SKM-1 (cell line): ENCODE results near the gene FIBP.

Experiments
- DNase-seq: peaks from one replicate; lab custom pipeline; 2025; ENCODE audit not compliant: unreplicated experiment; lab: John Stamatoyannopoulos, UW

FIBP gene

GRCh38 chr11:65871811-65872548 lies 16.3 kb downstream of the FIBP start:
- no peak for DNase-seq

DNA sequence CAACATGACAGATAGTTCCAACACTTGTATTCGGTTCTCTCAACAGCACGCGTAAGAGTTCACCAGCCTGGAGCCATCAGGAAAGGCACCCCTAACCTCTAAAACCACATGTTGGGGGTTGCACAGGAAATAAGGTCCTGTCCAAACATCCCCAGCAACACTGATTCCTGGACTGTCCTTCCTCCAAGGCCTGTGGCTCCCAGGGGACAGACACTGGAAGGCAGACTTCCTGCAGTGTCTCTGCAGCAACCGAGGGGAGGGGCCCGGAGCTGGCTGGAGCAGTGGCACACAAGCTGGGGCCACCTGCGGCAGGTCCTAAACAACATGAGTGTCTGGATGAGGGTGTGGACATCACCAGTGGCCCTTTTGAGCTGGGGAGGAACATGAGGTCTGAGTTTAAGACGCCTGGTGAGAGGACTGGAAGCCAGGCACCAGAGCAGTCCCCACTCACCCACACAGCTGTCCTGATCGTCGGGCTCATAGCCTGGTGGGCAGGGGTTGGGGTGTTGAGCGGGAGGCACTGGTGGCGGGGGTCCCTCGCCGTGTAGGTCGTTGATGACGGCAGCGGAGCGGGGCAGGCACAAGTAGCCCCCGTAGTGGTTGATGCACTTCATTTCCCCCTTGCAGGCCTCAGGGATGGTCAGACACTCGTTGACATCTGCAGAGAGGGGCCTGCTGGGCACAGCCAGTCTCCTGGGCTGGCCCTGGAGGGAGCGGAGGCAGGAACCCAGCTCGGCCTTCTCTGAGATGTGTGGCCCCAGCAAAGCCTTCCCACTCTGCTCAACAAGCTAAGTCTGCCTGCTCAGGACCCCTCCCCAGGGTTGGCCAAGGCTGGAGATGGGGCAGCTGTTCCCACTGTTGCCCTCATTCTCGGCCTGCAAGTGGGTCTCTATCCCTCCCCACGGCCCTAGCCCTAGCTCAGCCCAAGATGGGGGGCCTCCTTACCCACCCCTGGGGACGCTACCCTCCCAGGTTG lies 17.3 kb downstream of the FIBP start:
- no peak for DNase-seq

DNA sequence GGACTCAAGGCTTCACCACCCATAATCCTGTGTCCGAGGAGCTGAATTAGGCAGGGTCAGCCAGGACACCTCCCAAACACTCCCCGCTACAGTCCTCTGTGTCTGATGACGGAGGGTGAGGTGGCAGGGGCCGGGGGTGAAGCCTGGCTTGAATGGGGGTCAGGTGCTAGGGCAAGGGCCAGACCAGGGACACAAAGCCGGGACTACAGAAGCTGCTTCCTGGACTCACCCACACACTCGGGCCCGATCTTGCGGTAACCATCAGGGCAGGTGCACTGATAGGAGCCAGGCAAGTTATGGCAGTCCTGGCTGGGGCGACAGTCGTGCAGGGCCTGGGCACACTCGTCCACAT lies 18.0 kb downstream of the FIBP start:
- no peak for DNase-seq

DNA sequence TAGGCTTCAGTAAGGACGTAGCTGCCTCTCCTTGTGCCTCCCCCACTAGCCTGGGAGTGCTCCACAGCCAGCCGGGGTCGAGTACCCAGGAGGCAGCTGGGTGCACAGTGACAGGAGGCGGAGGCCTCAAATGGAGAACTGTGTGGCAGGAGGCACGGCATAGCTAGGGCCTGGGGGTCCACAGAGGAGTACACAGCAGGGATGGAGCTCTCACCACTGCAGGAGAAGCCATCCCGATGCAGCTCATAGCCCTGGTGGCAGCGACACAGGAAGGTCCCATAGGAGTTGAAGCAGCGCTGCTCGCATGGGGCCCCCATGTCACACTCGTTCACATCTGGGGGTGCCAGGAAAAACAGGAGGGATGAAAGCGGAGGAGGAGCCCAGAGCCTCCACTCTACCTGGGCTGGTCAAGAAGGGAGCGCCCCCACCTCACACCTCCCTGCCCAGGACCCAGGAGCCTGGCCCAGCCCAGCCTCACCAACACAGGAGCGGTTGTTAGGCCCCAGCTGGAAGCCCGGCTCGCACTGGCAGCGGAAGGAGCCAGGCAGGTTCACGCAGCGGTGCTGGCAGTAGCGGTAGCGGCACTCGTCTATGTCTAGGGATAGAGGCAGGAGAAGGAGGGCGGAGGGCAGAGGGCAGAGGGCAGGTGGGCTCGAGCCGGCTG lies 18.5 kb downstream of the FIBP start:
- no peak for DNase-seq

DNA sequence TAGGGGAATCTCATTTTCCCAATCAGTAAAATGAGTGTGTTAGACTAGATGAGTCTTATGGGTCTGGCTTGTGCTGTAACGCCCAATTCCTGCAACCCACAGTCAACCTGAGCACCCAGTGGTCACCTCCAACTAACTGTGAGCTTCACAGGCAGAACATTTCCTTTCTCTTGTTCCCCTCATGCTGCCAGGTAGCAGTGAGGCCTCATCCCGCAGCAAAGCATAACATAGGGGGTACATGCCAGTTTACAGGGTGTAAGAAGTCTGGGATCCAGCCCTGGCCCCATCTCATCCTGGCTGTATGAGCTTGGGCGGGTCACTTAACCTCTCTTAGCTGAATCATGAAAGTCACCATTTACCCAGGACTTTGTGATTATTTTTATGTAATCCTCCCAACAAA lies 19.4 kb downstream of the FIBP start:
- no peak for DNase-seq

- DNase-seq, result no peak
Observed at GRCh38 chr11:65868076-65868667, 20.1 kb downstream of the FIBP start.

GRCh38 chr11:65867284-65868071 lies 20.8 kb downstream of the FIBP start:
- no peak for DNase-seq

DNA sequence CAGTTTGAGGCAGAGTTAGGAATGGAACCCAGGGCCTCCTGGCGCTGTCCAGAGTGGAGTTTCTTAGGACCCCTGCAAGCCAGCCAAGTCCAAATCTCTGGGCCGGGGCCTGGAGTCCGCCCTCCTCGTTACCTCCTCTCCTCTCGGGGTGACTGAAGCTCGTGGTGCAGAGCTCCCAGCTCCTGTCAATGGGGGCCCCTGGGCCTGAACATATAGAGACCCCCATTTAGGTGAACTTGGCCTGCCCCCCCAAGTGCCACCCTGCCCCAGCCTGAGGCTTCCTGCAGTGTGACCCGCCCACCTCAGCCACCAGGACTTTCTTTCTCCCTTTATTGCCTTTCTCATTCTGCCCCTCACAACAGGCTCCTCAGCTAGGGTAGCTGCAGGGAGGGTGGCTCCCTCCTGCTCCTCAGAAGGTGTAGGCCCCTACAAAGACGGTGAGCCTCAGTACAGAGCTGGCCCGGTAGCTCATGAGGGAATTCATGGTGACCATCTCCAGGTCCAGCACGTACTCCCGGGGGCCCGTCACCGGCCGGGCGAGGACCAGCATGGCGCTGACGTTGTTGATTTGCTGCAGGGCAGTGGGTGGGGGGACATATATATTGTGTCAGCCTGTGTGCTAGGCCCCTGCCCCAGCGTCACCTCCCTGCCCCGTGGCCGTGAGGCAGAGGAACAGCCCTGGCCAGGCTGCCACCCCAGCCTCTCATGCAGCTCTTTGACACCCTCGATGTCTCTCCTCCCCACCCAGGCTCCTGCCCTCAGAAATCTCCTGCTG lies 21.6 kb downstream of the FIBP start:
- no peak for DNase-seq

DNA sequence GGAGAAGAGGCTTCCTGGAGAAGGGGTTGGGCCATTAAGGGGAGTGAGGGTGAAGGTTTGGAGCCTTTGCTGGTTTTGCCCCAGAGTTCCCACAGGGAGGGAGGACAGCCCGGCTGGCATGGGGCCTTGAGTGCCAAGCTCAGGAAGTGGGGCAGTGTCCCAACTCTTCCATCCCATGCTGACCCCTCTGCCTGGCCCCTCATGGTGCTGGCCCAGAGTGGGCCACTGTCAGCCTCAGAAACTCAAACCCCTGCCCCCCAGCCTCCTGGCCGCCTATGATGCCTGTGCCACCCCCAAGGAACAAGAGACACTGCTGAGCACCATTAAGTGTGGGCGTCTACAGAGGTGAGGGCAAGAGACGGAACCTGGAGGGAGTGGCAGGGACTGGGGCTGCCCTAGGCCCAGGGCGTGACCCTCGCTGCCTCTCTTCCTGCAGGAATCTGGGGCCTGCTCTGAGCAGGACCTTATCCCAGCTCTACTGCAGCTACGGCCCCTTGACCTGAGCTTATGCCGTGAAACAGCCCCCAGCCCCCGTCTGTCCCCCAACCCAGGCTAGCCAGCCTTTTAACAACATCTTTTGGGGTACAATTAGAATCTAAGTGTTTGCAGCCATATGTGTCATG lies 22.6 kb downstream of the FIBP start:
- no peak for DNase-seq

- no peak for DNase-seq
Observed at GRCh38 chr11:65864706-65865471, 23.4 kb downstream of the FIBP start.

- no peak for DNase-seq
Observed at GRCh38 chr11:65863889-65864705, 24.2 kb downstream of the FIBP start.

DNA sequence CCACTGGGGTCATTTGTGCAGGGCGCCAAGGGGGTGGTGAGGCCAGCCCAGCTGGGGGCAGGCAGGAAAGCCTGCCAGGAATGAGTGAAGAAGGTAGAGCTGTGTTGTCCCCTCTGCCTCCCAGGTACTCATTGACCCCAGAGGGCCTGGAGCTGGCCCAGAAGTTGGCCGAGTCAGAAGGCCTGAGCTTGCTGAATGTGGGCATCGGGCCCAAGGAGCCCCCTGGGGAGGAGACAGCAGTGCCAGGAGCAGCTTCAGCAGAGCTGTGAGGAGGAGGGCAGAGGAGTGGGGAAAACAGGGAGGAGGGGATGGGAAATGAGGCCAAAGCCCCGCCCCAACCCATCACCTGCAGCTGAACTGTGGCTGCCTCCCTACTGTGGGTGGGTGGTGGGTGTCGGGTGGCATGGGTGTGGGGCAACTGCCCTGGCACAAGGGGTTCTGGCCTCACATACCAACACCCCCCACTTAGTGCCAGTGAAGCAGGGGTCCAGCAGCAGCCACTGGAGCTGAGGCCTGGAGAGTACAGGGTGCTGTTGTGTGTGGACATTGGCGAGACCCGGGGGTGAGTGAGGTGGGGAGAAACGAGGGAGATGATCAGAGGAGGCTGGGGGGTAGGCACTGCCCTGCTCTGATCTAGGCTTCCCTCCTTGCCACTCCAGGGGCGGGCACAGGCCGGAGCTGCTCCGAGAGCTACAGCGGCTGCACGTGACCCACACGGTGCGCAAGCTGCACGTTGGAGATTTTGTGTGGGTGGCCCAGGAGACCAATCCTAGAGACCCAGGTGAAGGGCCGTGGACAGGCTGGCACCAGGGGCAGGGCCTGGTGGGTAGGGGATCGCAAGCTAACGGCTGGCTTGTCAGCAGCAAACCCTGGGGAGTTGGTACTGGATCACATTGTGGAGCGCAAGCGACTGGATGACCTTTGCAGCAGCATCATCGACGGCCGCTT lies 25.1 kb downstream of the FIBP start:
- DNase-seq, result no peak

DNA sequence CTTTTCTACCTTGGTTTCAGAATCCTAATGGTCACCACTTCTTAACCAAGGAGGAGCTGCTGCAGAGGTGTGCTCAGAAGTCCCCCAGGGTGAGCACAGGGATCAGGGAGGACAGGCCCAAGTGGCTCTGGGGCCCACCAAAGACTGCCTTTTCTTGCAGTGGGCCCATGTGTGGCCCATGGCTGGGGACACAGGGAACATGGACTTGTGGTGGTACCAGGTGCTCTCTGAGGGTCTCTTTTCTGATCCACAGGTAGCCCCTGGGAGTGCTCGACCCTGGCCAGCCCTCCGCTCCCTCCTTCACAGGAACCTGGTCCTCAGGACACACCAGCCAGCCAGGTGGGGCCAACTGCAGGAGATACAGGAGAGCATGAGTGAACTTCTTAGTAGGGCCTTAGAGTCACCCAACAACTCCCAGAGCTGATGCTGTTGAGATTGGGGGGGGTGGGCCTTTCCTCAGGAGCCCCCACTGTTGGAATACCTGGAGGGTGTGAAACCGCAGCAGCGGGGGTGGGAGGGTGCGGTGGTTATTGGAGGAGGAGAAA lies 26.0 kb downstream of the FIBP start:
- DNase-seq, result no peak

GRCh38 chr11:65861533-65862183 lies 26.6 kb downstream of the FIBP start:
- DNase-seq, result no peak

DNA sequence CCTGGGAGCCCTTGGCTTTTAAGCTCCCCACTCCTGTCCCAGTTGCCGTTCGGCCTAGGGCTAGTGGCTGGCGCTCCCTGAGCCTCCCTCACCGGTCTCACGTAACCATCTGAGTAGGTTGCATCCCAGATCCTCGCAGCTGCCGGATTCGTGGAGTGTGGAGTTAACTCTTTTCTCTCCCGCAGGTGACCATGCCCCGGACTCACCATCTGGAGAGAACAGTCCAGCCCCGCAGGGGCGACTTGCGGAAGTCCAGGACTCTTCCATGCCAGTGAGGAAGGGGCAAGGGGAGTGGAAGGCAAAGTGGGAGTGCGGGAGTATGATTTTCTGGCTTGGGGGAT lies 27.1 kb downstream of the FIBP start:
- DNase-seq, result no peak
